ENCODE data around the gene CIDEC. TPM values are rescaled to one million over a fixed set of nuclear protein-coding genes. Genes with fewer than 3 reads are reported as not detected.
"Not testable (repeated sequence)": the region's sequence is repeated elsewhere in the genome, so short reads cannot be mapped to it uniquely, and the experiment has no call there.

The CIDEC gene
- total RNA-seq, 1 donor from 2014 or later = not detected

GRCh38 chr3:9876255-9876654, 3.8 kb downstream of the CIDEC start:
- not testable (repeated sequence) for DNase-seq (ENCODE audit: low read depth in 2 of 2)

- DNase-seq (ENCODE audit: low read depth in 2 of 2) = no peak
These were observed 4.6 kb downstream of the CIDEC start for GRCh38 chr3:9875448-9875847.

- not testable (repeated sequence) for DNase-seq (ENCODE audit: low read depth in 2 of 2)
These were observed 8.0 kb downstream of the CIDEC start for GRCh38 chr3:9872067-9872466.

GRCh38 chr3:9870978-9871377, 9.1 kb downstream of the CIDEC start:
- DNase-seq (ENCODE audit: low read depth in 2 of 2) = peak in 1 of 2 donors; percentile 12

- no peak for DNase-seq (ENCODE audit: low read depth in 2 of 2)
These were observed 10.1 kb downstream of the CIDEC start for GRCh38 chr3:9869955-9870354.

GRCh38 chr3:9867106-9867505, 12.9 kb downstream of the CIDEC start:
- DNase-seq (ENCODE audit: low read depth in 2 of 2) = no peak

- no peak for DNase-seq (ENCODE audit: low read depth in 2 of 2)
These were observed 13.4 kb downstream of the CIDEC start for GRCh38 chr3:9866639-9867038.

- DNase-seq (ENCODE audit: low read depth in 2 of 2) = not testable (repeated sequence)
These were observed 14.9 kb downstream of the CIDEC start for GRCh38 chr3:9865125-9865637.

- DNase-seq (ENCODE audit: low read depth in 2 of 2) = no peak
These were observed 15.7 kb downstream of the CIDEC start for GRCh38 chr3:9864200-9864927.

GRCh38 chr3:9863058-9863772, 16.8 kb downstream of the CIDEC start:
- DNase-seq (ENCODE audit: low read depth in 2 of 2) = no peak

- DNase-seq (ENCODE audit: low read depth in 2 of 2) = peak; percentile 43 to 49
These were observed 17.5 kb downstream of the CIDEC start for GRCh38 chr3:9862391-9863057.

GRCh38 chr3:9861626-9862130, 18.4 kb downstream of the CIDEC start:
- DNase-seq (ENCODE audit: low read depth in 2 of 2) = no peak

GRCh38 chr3:9861201-9861600, 18.9 kb downstream of the CIDEC start:
- no peak for DNase-seq (ENCODE audit: low read depth in 2 of 2)

GRCh38 chr3:9859530-9860025, 20.5 kb downstream of the CIDEC start:
- DNase-seq (ENCODE audit: low read depth in 2 of 2) = no peak

GRCh38 chr3:9855594-9855993, 24.5 kb downstream of the CIDEC start:
- no peak for DNase-seq (ENCODE audit: low read depth in 2 of 2)

GRCh38 chr3:9854291-9854940, 25.6 kb downstream of the CIDEC start:
- DNase-seq (ENCODE audit: low read depth in 2 of 2) = not testable (repeated sequence)

- no peak for DNase-seq (ENCODE audit: low read depth in 2 of 2)
These were observed 27.5 kb downstream of the CIDEC start for GRCh38 chr3:9852528-9852927.

- DNase-seq (ENCODE audit: low read depth in 2 of 2) = not testable (repeated sequence)
These were observed 28.1 kb downstream of the CIDEC start for GRCh38 chr3:9851926-9852325.

GRCh38 chr3:9851383-9851782, 28.7 kb downstream of the CIDEC start:
- DNase-seq (ENCODE audit: low read depth in 2 of 2) = not testable (repeated sequence)

GRCh38 chr3:9848860-9849259, 31.2 kb downstream of the CIDEC start:
- DNase-seq (ENCODE audit: low read depth in 2 of 2) = peak; percentile 36 to 49

- not testable (repeated sequence) for DNase-seq (ENCODE audit: low read depth in 2 of 2)
These were observed 32.2 kb downstream of the CIDEC start for GRCh38 chr3:9847870-9848269.
